ENCODE data around the gene INPP5F. TPM values are rescaled to one million over a fixed set of nuclear protein-coding genes. Genes with fewer than 3 reads are reported as not detected.

Gene INPP5F
- total RNA-seq, 2 experiments from 2014 or later: 12.8 to 13.6 TPM

DNA sequence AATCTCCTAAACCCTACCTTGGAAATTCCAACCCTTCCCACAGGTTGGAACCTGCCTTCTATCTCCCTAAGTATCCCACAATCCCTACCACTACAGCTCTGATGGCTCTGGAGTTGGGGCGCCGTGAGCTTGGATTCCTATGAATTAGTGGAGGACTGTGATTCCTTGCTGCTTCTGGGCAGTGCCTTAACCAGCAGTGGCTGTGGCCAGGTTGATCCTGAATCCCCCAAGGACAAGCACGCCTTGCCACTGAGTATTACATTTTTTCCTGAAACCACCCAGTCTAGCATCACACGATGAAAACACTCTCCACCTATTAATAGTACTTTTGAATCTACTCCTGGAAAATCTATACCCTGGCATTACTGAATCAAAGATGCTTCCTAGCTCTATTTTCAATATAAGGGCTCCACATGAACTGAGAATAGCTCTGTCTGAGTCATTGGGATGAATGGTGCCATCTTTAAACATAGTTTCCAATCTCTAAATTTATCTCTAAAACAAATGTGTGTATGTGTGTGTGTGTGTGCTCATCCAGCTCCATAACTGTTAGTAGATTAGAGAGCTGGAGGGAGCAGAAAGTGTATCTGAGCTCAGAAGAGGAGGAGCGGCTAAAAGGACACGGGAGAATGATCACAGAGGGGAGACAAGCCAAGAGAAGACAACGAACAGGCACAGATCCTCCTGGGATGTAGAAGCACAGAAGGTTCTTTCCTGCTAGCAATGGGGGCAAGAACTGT is 11.9 kb upstream of the INPP5F start:
- H3K27me3 Mint-ChIP-seq: no peaks in the 10 kb centered on the region
- intact Hi-C loops (cut with micrococcal nuclease): no loop called here
- no peak overlapping the region for H3K4me3 Mint-ChIP-seq
- DNase-seq: no peak
- H3K36me3 Mint-ChIP-seq: peaks cover 16% of the 10 kb centered on the region
- H3K4me1 Mint-ChIP-seq (ENCODE audit: low read depth): peaks cover 21% of the 10 kb centered on the region
- H3K27ac Mint-ChIP-seq: no peak overlapping the region
- peaks cover 24% of the 10 kb centered on the region for H3K9me3 Mint-ChIP-seq
- POLR2A ChIA-PET: interaction anchor here (1.2 kb wide), 1 partner anchor 12 kb away, joined by 5 read pairs; the partner anchor contains the start of gene INPP5F
- CTCF ChIA-PET: interaction anchor here (0.7 to 1.5 kb wide), 4 partner anchors 12 to 111 kb away, joined by 3 to 6 read pairs (median 4); partner anchors contain the start of gene INPP5F

GRCh38 chr10:119714484-119714816 is 11.4 kb upstream of the INPP5F start:
- no peak overlapping the region for H3K4me3 Mint-ChIP-seq
- peaks cover 15% of the 10 kb centered on the region for H3K4me1 Mint-ChIP-seq (ENCODE audit: low read depth)
- no peak overlapping the region for H3K27ac Mint-ChIP-seq
- intact Hi-C loops (cut with micrococcal nuclease): no loop called here
- H3K36me3 Mint-ChIP-seq: peaks cover 12% of the 10 kb centered on the region
- CTCF ChIA-PET: interaction anchor here (0.7 to 1.5 kb wide), 4 partner anchors 11 to 112 kb away, joined by 3 to 6 read pairs (median 4); partner anchors contain the start of gene INPP5F
- POLR2A ChIA-PET: interaction anchor here (1.2 kb wide), 1 partner anchor 11 kb away, joined by 5 read pairs; the partner anchor contains the start of gene INPP5F
- H3K27me3 Mint-ChIP-seq: no peaks in the 10 kb centered on the region
- no peak for DNase-seq
- peaks cover 22% of the 10 kb centered on the region for H3K9me3 Mint-ChIP-seq

DNA sequence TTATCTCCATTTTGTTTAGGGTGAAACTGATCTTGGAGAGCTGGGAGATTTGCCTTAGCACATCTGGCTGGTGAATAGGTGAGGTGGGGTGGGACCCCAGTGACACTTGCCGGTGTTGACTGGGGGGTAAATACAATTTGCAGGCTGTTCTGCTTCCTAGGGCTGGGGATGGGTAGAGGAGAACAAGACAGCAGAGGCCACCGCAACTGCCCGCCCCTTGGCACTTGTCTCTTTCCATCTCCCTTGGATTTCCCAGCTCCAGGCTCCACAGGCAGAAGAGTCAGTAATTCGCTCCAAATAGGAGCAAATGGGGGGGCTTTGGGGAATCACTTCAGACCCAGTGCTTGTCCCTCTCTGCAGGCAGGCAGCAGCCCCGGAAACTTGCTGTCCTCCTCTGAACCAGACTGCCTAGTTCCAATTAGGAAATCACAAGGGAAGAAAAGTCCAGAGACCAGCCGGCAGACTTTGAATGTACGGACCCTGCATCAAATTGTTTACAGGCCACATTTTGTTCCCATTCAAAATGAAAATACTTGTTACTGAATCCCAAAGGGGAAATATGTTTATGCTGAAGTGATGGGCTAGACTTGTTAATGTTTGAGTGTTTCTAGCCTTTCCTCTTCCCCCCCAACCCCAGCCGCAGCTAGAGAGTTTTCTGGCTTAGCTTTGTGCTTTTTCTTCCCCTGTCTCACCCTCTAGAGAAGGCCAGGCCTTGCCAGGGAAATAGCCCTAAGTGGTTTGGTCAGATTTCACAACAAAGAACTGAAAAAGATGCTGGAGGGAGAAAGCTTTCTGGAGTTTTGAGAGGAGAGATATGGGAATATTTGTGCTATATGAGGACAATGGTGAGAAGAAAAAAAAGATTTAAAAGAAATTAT is 10.0 kb upstream of the INPP5F start:
- intact Hi-C loops (cut with micrococcal nuclease): no loop called here
- Mint-ChIP-seq H3K27ac (no peak overlapping the region), H3K4me1 (ENCODE audit: low read depth) (peaks cover 9% of the 10 kb centered on the region), H3K27me3 (no peaks in the 10 kb centered on the region), H3K36me3 (peaks cover 6% of the 10 kb centered on the region), H3K4me3 (no peak overlapping the region), H3K9me3 (peaks cover 16% of the 10 kb centered on the region)
- DNase-seq: no peak
- CTCF ChIA-PET: interaction anchor here (1.0 to 1.3 kb wide), 2 partner anchors 9 to 29 kb away, joined by 3 to 4 read pairs; no protein-coding TSS in a partner anchor
- POLR2A ChIA-PET: interaction anchor here (0.9 kb wide), 1 partner anchor 11 kb away, joined by 3 read pairs; no protein-coding TSS in a partner anchor

DNA sequence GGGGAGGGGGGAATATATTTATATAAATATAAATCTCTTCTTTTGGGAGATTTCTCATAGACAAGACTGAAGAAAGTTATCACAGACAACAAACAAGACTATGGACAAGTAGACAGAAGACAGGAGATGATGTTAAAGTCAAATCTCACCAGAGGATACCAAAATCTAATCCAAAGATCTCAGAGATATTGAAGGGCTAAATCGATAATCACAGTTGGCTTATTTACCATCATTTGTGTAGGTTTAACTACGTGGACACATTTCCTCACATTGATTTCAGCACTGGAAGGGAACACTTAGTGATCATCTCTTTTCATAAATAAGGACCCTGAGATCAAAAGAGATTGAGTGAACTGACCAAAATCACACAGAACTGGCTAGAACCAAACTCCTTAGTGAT is 2.7 kb upstream of the INPP5F start:
- DNase-seq: no peak
- H3K9me3 Mint-ChIP-seq: peaks cover 5% of the 10 kb centered on the region

GRCh38 chr10:119723624-119724023 is 2.2 kb upstream of the INPP5F start:
- no peak overlapping the region for H3K4me3 Mint-ChIP-seq
- peaks cover 5% of the 10 kb centered on the region for H3K9me3 Mint-ChIP-seq
- peaks cover 6% of the 10 kb centered on the region for H3K36me3 Mint-ChIP-seq
- H3K27ac Mint-ChIP-seq: no peak overlapping the region
- no peaks in the 10 kb centered on the region for H3K27me3 Mint-ChIP-seq
- H3K4me1 Mint-ChIP-seq (ENCODE audit: low read depth): peaks cover 35% of the 10 kb centered on the region
- no peak for DNase-seq
- ChIA-PET POLR2A (no interaction called here), CTCF (interaction anchor here (0.7 to 4.1 kb wide), 3 partner anchors 15 to 37 kb away, joined by 4 to 31 read pairs (median 4); no protein-coding TSS in a partner anchor)
- intact Hi-C loops (cut with micrococcal nuclease): loop anchor here (2.0 kb wide), 1 partner anchor 127 kb away; the partner anchor contains the start of gene TIAL1

More for the DNA sequence above, 2.7 kb upstream of the INPP5F start:
- peaks cover 31% of the 10 kb centered on the region for H3K4me1 Mint-ChIP-seq (ENCODE audit: low read depth)
- intact Hi-C loops (cut with micrococcal nuclease): no loop called here
- H3K4me3 Mint-ChIP-seq: no peak overlapping the region
- peaks cover 6% of the 10 kb centered on the region for H3K36me3 Mint-ChIP-seq
- POLR2A ChIA-PET: no interaction called here
- no peak overlapping the region for H3K27ac Mint-ChIP-seq
- CTCF ChIA-PET: no interaction called here
- no peaks in the 10 kb centered on the region for H3K27me3 Mint-ChIP-seq

DNA sequence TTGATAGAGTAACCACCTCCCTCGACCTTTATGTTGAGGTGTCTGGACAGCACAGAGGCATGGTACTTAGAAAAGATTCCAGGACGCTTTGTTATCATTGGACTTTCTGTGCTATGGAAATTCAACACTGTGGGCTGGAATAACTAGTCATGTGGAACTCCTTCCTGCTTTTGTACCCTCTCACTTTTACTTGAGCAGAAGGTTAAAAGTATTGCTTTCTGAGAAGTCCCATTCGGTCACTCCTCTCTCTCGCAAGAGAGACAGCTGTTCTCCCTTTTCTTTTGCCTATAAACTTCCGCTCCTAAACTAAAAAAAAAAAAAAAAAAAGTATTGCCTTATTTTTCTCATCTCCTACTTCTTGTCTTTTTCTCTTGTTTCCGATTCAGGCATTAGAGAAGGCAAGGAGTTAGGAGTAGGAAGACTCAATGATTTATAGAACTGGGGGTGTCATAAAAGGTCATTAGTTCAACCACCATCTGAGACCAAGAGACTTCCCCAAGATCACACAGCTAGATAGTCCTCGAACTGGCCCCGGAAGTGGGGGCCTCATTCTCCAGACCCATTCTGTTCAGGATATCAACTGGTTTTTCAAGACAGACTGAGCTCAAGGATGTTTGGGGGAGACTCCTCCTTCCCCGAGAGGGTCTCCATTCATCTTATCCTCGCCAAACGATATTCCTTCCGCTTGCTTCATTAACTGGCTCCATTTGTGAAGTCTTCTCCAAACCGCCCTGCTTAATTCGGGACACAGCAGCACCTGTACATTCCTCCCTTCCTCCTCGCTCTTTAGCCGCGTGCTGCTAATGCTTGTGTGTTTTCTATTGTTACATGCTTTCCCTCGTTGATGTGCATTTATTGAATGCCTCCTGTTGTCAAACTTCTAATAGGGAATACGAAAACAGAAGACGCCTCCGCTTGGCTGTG is 995 bp upstream of the INPP5F start:
- peak; percentile 17 for DNase-seq
- CTCF ChIA-PET: interaction anchor here (0.7 to 4.4 kb wide), 13 partner anchors 10 to 184 kb away, joined by 3 to 35 read pairs (median 5); partner anchors contain the start of genes BAG3 and MCMBP
- peaks cover 5% of the 10 kb centered on the region for H3K9me3 Mint-ChIP-seq
- H3K27ac Mint-ChIP-seq: peak overlapping the region; percentile 71
- POLR2A ChIA-PET: interaction anchor here (0.7 to 3.7 kb wide), 12 partner anchors 7 to 182 kb away, joined by 3 to 18 read pairs (median 5); partner anchors contain the start of genes MCMBP and RGS10
- H3K4me1 Mint-ChIP-seq (ENCODE audit: low read depth): peaks cover 40% of the 10 kb centered on the region
- H3K4me3 Mint-ChIP-seq: peak overlapping the region; percentile 91
- H3K36me3 Mint-ChIP-seq: peaks cover 6% of the 10 kb centered on the region
- intact Hi-C loops (cut with micrococcal nuclease): loop anchor here (1.0 to 5.0 kb wide), 4 partner anchors 39 to 183 kb away; partner anchors contain the start of genes RGS10 and TIAL1
- no peaks in the 10 kb centered on the region for H3K27me3 Mint-ChIP-seq

GRCh38 chr10:119725517-119725827 is 378 bp upstream of the INPP5F start:
- ChIA-PET POLR2A (interaction anchor here (0.6 to 3.7 kb wide), 15 partner anchors 8 to 654 kb away, joined by 3 to 18 read pairs (median 5); partner anchors contain the start of genes MCMBP, RGS10 and SEC23IP), CTCF (interaction anchor here (0.7 to 4.4 kb wide), 14 partner anchors 11 to 185 kb away, joined by 3 to 35 read pairs (median 5); partner anchors contain the start of genes BAG3 and MCMBP)
- H3K4me3 Mint-ChIP-seq: peak overlapping the region; percentile 91
- H3K4me1 Mint-ChIP-seq (ENCODE audit: low read depth): peaks cover 42% of the 10 kb centered on the region
- DNase-seq: no peak
- intact Hi-C loops (cut with micrococcal nuclease): loop anchor here (1.0 to 5.0 kb wide), 4 partner anchors 39 to 183 kb away; partner anchors contain the start of genes RGS10 and TIAL1
- H3K27me3 Mint-ChIP-seq: no peaks in the 10 kb centered on the region
- peaks cover 7% of the 10 kb centered on the region for H3K36me3 Mint-ChIP-seq
- H3K27ac Mint-ChIP-seq: peak overlapping the region; percentile 71
- peaks cover 3% of the 10 kb centered on the region for H3K9me3 Mint-ChIP-seq

DNA sequence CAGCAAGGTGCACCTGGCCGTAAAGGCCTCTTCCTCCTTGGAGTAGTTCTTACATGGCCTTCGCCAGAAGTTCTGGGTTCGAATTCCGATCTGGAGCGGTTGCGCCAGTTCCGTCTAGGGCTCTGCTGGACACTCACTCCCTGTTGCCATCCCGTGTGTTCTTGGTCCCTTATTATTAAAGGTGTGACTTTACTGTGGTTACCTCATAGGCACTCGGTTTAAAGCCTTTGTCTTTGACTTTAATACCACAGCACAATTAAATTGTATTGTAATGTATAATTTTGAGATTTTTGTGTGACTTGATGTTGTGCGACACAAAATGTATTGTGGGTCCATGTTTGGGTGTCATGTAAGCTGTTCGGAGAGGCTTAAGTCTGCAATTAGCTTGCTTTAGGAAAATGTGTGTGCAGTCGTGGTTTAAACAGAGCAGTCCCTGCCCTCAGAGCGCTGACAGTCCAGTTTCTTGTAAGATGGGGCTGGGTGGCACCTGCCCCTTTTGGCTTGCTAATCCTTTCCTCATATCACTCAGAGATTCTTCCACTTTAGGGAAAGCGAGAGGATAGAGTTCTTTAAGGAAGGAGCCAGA is 919 bp downstream of the INPP5F start:
- H3K36me3 Mint-ChIP-seq: peaks cover 6% of the 10 kb centered on the region
- H3K27me3 Mint-ChIP-seq: no peaks in the 10 kb centered on the region
- peak overlapping the region; percentile 91 for H3K4me3 Mint-ChIP-seq
- POLR2A ChIA-PET: interaction anchor here (1.0 to 3.7 kb wide), 10 partner anchors 11 to 184 kb away, joined by 3 to 18 read pairs (median 6); partner anchors contain the start of genes MCMBP, RGS10 and SEC23IP
- H3K4me1 Mint-ChIP-seq (ENCODE audit: low read depth): peaks cover 42% of the 10 kb centered on the region
- no peaks in the 10 kb centered on the region for H3K9me3 Mint-ChIP-seq
- intact Hi-C loops (cut with micrococcal nuclease): loop anchor here (1.0 to 5.0 kb wide), 2 partner anchors 21 to 184 kb away; partner anchors contain the start of gene RGS10
- peak overlapping the region; percentile 76 for H3K27ac Mint-ChIP-seq
- DNase-seq: peak; percentile 22
- CTCF ChIA-PET: interaction anchor here (0.9 to 4.4 kb wide), 8 partner anchors 8 to 132 kb away, joined by 3 to 35 read pairs (median 6); partner anchors contain the start of gene BAG3

GRCh38 chr10:119728172-119728800 is 2.4 kb downstream of the INPP5F start:
- H3K27ac Mint-ChIP-seq: peak overlapping the region; percentile 52
- H3K4me3 Mint-ChIP-seq: peak overlapping the region; percentile 91
- H3K9me3 Mint-ChIP-seq: no peaks in the 10 kb centered on the region
- ChIA-PET CTCF (interaction anchor here (1.1 to 4.4 kb wide), 5 partner anchors 9 to 131 kb away, joined by 3 to 35 read pairs (median 9); no protein-coding TSS in a partner anchor), POLR2A (interaction anchor here (0.6 to 1.2 kb wide), 2 partner anchors 9 to 144 kb away, joined by 3 read pairs; partner anchors contain the start of gene MCMBP)
- no peaks in the 10 kb centered on the region for H3K27me3 Mint-ChIP-seq
- peaks cover 6% of the 10 kb centered on the region for H3K36me3 Mint-ChIP-seq
- DNase-seq: no peak
- intact Hi-C loops (cut with micrococcal nuclease): loop anchor here (5.0 kb wide), 1 partner anchor 186 kb away; the partner anchor contains the start of gene RGS10
- H3K4me1 Mint-ChIP-seq (ENCODE audit: low read depth): peaks cover 42% of the 10 kb centered on the region

Data from activated CD4-positive, alpha-beta memory T cell treated with anti-CD3 and anti-CD28 coated beads for 36 hours (primary cell).